SK-N-SH treated with all-trans-retinoic acid at 6 μM for 48 hours (cell line): Measurements from ENCODE around the gene USP6NL.

ENCODE experiments used
- ARNTL ChIP-seq: fragments of 450-650 bp; formaldehyde crosslinking; IDR thresholded peaks from 2 replicates; pipeline ENCODE4 v1.5.0; 2020; ENCODE audit warnings: low read depth, mild to moderate bottlenecking, moderate library complexity, borderline replicate concordance
- CSDC2 ChIP-seq: fragments of 250-450 bp; sonication (Bioruptor Pico); IDR thresholded peaks from 2 replicates; pipeline ENCODE4 v1.5.0; 2020; ENCODE audit warnings: mild to moderate bottlenecking, moderate library complexity
- ESRRG ChIP-seq: fragments of 250-450 bp; sonication (Bioruptor Pico); IDR thresholded peaks from 2 replicates; pipeline ENCODE4 v1.6.1; 2021; ENCODE audit warnings: mild to moderate bottlenecking
- ISL1 ChIP-seq: fragments of 250-450 bp; sonication (Bioruptor Pico); IDR thresholded peaks from 2 replicates; pipeline ENCODE4 v2.1.2; 2022; ENCODE audit warnings: mild to moderate bottlenecking, moderate library complexity
- OSR1 ChIP-seq: fragments of 250-450 bp; sonication (Bioruptor Pico); IDR thresholded peaks from 2 replicates; pipeline ENCODE4 v1.8.0; 2022; ENCODE audit warnings: moderate library complexity, mild to moderate bottlenecking, inconsistent platforms
- POU6F1 ChIP-seq: fragments of 250-450 bp; sonication (Bioruptor Pico); IDR thresholded peaks from 2 replicates; pipeline ENCODE4 v1.8.0; 2021; ENCODE audit warnings: low read depth, mild to moderate bottlenecking, moderate library complexity, borderline replicate concordance
- SNAI2 ChIP-seq: fragments of 250-450 bp; sonication (Bioruptor Pico); IDR thresholded peaks from 2 replicates; pipeline ENCODE4 v1.5.0; 2020; ENCODE audit warnings: mild to moderate bottlenecking, moderate library complexity
- TCF4 ChIP-seq: fragments of 250-450 bp; sonication (Bioruptor Pico); IDR thresholded peaks from 2 replicates; pipeline ENCODE4 v1.8.0; 2021; ENCODE audit warnings: mild to moderate bottlenecking, moderate library complexity, borderline replicate concordance
- TOX ChIP-seq: fragments of 250-450 bp; sonication (Bioruptor Pico); IDR thresholded peaks from 2 replicates; pipeline ENCODE4 v1.8.0; 2021; ENCODE audit warnings: mild to moderate bottlenecking, moderate library complexity, borderline replicate concordance
- TF ChIP-seq, protein P1 (sequence below): fragments of 250-450 bp; sonication (Bioruptor Pico); IDR thresholded peaks from 2 replicates; pipeline ENCODE4 v1.8.0; 2020; ENCODE audit warnings: mild to moderate bottlenecking, moderate library complexity, borderline replicate concordance
- TF ChIP-seq, protein P2 (sequence below): fragments of 250-450 bp; sonication (Bioruptor Pico); IDR thresholded peaks from 2 replicates; pipeline ENCODE4 v1.5.1; 2020; ENCODE audit warnings: low read depth, mild to moderate bottlenecking, moderate library complexity

- TF ChIP-seq ESRRG (CRISPR knock-in tag) = no peak
- TF ChIP-seq, protein P1, sequence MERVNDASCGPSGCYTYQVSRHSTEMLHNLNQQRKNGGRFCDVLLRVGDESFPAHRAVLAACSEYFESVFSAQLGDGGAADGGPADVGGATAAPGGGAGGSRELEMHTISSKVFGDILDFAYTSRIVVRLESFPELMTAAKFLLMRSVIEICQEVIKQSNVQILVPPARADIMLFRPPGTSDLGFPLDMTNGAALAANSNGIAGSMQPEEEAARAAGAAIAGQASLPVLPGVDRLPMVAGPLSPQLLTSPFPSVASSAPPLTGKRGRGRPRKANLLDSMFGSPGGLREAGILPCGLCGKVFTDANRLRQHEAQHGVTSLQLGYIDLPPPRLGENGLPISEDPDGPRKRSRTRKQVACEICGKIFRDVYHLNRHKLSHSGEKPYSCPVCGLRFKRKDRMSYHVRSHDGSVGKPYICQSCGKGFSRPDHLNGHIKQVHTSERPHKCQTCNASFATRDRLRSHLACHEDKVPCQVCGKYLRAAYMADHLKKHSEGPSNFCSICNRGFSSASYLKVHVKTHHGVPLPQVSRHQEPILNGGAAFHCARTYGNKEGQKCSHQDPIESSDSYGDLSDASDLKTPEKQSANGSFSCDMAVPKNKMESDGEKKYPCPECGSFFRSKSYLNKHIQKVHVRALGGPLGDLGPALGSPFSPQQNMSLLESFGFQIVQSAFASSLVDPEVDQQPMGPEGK (CRISPR knock-in tag) = no peak
- no peak for TF ChIP-seq TCF4 (CRISPR knock-in tag)
- no peak for TF ChIP-seq TOX
- no peak for TF ChIP-seq OSR1 (CRISPR knock-in tag)
- no peak for TF ChIP-seq CSDC2
- no peak for TF ChIP-seq SNAI2
- TF ChIP-seq POU6F1 (CRISPR knock-in tag) = no peak
- TF ChIP-seq, protein P2, sequence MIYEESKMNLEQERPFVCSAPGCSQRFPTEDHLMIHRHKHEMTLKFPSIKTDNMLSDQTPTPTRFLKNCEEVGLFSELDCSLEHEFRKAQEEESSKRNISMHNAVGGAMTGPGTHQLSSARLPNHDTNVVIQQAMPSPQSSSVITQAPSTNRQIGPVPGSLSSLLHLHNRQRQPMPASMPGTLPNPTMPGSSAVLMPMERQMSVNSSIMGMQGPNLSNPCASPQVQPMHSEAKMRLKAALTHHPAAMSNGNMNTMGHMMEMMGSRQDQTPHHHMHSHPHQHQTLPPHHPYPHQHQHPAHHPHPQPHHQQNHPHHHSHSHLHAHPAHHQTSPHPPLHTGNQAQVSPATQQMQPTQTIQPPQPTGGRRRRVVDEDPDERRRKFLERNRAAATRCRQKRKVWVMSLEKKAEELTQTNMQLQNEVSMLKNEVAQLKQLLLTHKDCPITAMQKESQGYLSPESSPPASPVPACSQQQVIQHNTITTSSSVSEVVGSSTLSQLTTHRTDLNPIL (CRISPR knock-in tag) = no peak
- TF ChIP-seq ARNTL (CRISPR knock-in tag) = no peak
- no peak for TF ChIP-seq ISL1 (CRISPR knock-in tag)
Observed at GRCh38 chr10:11541296-11541695, 70.2 kb downstream of the USP6NL start.
